Measurements from ENCODE around the gene MKS1.

Gene MKS1

GRCh38 chr17:58172369-58173071 is 46.5 kb downstream of the MKS1 start:
- ChIA-PET CTCF (interaction anchor here (1.0 to 1.2 kb wide), 4 partner anchors 9 to 339 kb away, joined by 3 to 4 read pairs (median 4); no protein-coding TSS in a partner anchor), POLR2A (no interaction called here)
- DNase-seq (ENCODE audit: extremely low spot score) = no peak
- TF ChIP-seq CTCF (IDR thresholded peaks at IDR 0.05; ENCODE audit: control extremely low read depth, extremely low read depth, low read depth, missing control alignments) = peak; percentile 34

GRCh38 chr17:58170622-58171021 is 48.4 kb downstream of the MKS1 start:
- no peak for TF ChIP-seq CTCF (IDR thresholded peaks at IDR 0.05; ENCODE audit: control extremely low read depth, extremely low read depth, low read depth, missing control alignments)
- CTCF ChIA-PET = interaction anchor here (1.1 kb wide), 1 partner anchor 9 kb away, joined by 3 read pairs; no protein-coding TSS in a partner anchor
- POLR2A ChIA-PET = no interaction called here
- no peak for DNase-seq (ENCODE audit: extremely low spot score)

GRCh38 chr17:58166682-58167081 is 52.4 kb downstream of the MKS1 start, which contains the start of gene OR4D2:
TSS of gene OR4D2 (plus strand) at chr17:58166982. CDS start at chr17:58169656, 2,674 bp downstream.
- CTCF ChIA-PET = interaction anchor here (1.3 kb wide), 1 partner anchor 10 kb away, joined by 4 read pairs; no protein-coding TSS in a partner anchor
- POLR2A ChIA-PET = no interaction called here
- TF ChIP-seq CTCF (IDR thresholded peaks at IDR 0.05; ENCODE audit: control extremely low read depth, extremely low read depth, low read depth, missing control alignments) = no peak
- no peak for DNase-seq (ENCODE audit: extremely low spot score)

- ChIA-PET POLR2A (no interaction called here), CTCF (interaction anchor here (1.3 to 1.6 kb wide), 2 partner anchors 11 to 34 kb away, joined by 4 to 10 read pairs; no protein-coding TSS in a partner anchor)
- no peak for DNase-seq (ENCODE audit: extremely low spot score)
- no peak for TF ChIP-seq CTCF (IDR thresholded peaks at IDR 0.05; ENCODE audit: control extremely low read depth, extremely low read depth, low read depth, missing control alignments)
Measured at GRCh38 chr17:58165981-58166380, 53.1 kb downstream of the MKS1 start.

- ChIA-PET CTCF (no interaction called here), POLR2A (no interaction called here)
- no peak for TF ChIP-seq CTCF (IDR thresholded peaks at IDR 0.05; ENCODE audit: control extremely low read depth, extremely low read depth, low read depth, missing control alignments)
- DNase-seq (ENCODE audit: extremely low spot score) = no peak
Measured at GRCh38 chr17:58161566-58161965, 57.5 kb downstream of the MKS1 start.

GRCh38 chr17:58158181-58158580 is 60.9 kb downstream of the MKS1 start:
- no peak for DNase-seq (ENCODE audit: extremely low spot score)
- TF ChIP-seq CTCF (IDR thresholded peaks at IDR 0.05; ENCODE audit: control extremely low read depth, extremely low read depth, low read depth, missing control alignments) = no peak
- CTCF ChIA-PET = no interaction called here
- POLR2A ChIA-PET = no interaction called here
